Glutamatergic neuron (in vitro differentiated cells): Measurements from ENCODE around the gene TCF3. TPM values are rescaled to one million over a fixed set of nuclear protein-coding genes. Genes with fewer than 3 reads are reported as not detected.

Experiments
- DNase-seq: peaks from one replicate; pipeline ENCODE4 v3.0.0; 2022
- H3K27ac Mint-ChIP-seq: one replicate; pipeline ENCODE4 v1.8.0; 2020; ENCODE audit warnings: mild to moderate bottlenecking, mixed read lengths, inconsistent platforms; ENCODE audit not compliant: unreplicated experiment
- H3K27me3 Mint-ChIP-seq: one replicate; pipeline ENCODE4 v1.8.0; 2020; ENCODE audit warnings: mild to moderate bottlenecking, moderate library complexity, mixed read lengths, inconsistent platforms; ENCODE audit not compliant: unreplicated experiment
- H3K36me3 Mint-ChIP-seq: one replicate; pipeline ENCODE4 v1.8.0; 2020; ENCODE audit warnings: mild to moderate bottlenecking, mixed read lengths, inconsistent platforms; ENCODE audit not compliant: unreplicated experiment
- H3K4me1 Mint-ChIP-seq: one replicate; pipeline ENCODE4 v1.8.0; 2020; ENCODE audit warnings: mild to moderate bottlenecking, low read depth, mixed read lengths, inconsistent platforms; ENCODE audit not compliant: unreplicated experiment
- H3K4me3 Mint-ChIP-seq: one replicate; pipeline ENCODE4 v1.8.0; 2020; ENCODE audit warnings: mild to moderate bottlenecking, mixed read lengths, inconsistent platforms; ENCODE audit not compliant: unreplicated experiment
- H3K9me3 Mint-ChIP-seq: one replicate; pipeline ENCODE4 v1.8.0; 2020; ENCODE audit warnings: mild to moderate bottlenecking, moderate library complexity, mixed read lengths, inconsistent platforms; ENCODE audit not compliant: unreplicated experiment
- CTCF ChIP-seq: fragments of 200-600 bp; sonication (generic); IDR thresholded peaks from one replicate; pipeline ENCODE4 v1.5.0; 2021; ENCODE audit not compliant: partially characterized antibody, unreplicated experiment
- total RNA-seq: library from RNA; stranded (reverse); fragmentation: NEBNext Ultra II Directional; extraction: Animal tissue kit (Norgen Biotek cat#: 25700); gene quantifications from one replicate; pipeline ENCODE4 v1.2.1, GENCODE V29; 2021; ENCODE audit not compliant: unreplicated experiment

Gene TCF3
- total RNA-seq, 1 donor from 2014 or later: 249 TPM

GRCh38 chr19:1584500-1585242, 67.7 kb downstream of the TCF3 start:
- no peak for TF ChIP-seq CTCF
- Mint-ChIP-seq H3K27me3 (no peaks in the 10 kb centered on the region), H3K36me3 (peaks cover 5% of the 10 kb centered on the region), H3K4me3 (no peak overlapping the region), H3K27ac (no peak overlapping the region), H3K4me1 (peaks cover 10% of the 10 kb centered on the region), H3K9me3 (no peaks in the 10 kb centered on the region)
- no peak for DNase-seq

DNA sequence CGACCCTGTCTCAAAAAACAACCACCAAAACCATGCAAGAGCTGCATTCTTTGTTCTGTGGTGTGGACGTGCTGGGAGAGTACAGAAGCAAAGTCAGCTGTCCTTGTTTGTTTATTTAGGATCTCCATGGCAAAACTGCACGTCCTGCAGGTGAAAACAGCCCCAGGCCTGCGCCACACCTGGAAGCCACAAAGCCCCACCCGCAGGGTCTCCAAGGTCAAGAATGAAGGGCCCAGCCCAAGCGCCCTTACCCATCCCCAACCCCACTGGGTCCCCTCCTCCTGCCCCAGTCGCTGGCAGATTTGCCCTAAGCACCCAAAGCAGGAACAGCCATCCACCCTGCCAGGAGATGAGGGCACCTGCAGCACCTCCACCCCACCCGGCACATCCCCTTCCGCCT, 70.2 kb downstream of the TCF3 start:
- no peak overlapping the region for H3K27ac Mint-ChIP-seq
- H3K4me3 Mint-ChIP-seq: no peak overlapping the region
- no peaks in the 10 kb centered on the region for H3K9me3 Mint-ChIP-seq
- no peaks in the 10 kb centered on the region for H3K27me3 Mint-ChIP-seq
- H3K4me1 Mint-ChIP-seq: peaks cover under 1% of the 10 kb centered on the region
- DNase-seq: no peak
- TF ChIP-seq CTCF: no peak
- peaks cover 5% of the 10 kb centered on the region for H3K36me3 Mint-ChIP-seq

DNA sequence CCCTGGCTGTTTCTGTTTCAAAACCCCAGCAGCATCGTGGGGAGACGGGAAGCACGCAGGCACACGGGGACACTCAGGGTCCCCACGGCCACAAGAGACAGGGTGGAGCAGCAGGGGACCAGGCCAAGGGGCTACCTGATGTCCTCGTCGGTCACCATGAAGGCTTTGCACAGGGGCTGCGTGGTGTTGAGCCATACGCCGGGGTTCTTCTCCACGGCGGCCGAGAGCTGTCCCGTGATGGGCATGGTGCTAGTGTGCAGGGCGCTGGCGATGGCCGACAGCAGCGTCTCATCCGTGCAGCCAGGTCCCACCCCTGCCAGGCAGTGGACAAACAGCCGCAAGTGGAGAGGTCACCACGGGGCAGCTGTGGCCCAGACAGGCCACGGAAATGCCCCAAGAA, 71.5 kb downstream of the TCF3 start:
- H3K36me3 Mint-ChIP-seq: peaks cover 2% of the 10 kb centered on the region
- TF ChIP-seq CTCF: no peak

DNA sequence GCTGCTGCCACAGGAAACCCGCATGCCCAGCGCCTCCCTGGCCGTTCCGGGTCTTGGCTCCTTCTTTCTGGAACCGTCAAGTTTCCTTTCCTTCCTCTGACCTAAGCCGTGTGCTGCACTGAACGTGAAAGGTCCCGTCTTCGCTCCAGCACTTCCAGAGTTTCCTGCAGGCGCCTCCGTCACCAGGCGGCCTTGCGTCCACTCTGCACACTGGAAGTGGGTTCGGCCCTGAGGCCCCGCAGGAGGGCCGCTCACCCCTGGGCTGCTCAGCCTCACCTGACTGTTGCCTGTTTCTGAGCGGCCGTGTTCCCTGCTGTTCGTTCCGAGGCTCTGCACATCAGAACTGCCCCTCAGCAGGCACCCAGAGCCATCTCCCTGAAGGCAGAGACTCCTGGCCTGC, 72.0 kb downstream of the TCF3 start:
- no peak overlapping the region for H3K27ac Mint-ChIP-seq
- no peaks in the 10 kb centered on the region for H3K4me1 Mint-ChIP-seq
- DNase-seq: no peak
- H3K27me3 Mint-ChIP-seq: peaks cover 4% of the 10 kb centered on the region
- H3K36me3 Mint-ChIP-seq: no peaks in the 10 kb centered on the region
- no peak for TF ChIP-seq CTCF
- no peaks in the 10 kb centered on the region for H3K9me3 Mint-ChIP-seq
- H3K4me3 Mint-ChIP-seq: no peak overlapping the region

More for the DNA sequence above, 71.5 kb downstream of the TCF3 start:
- H3K9me3 Mint-ChIP-seq: no peaks in the 10 kb centered on the region
- no peaks in the 10 kb centered on the region for H3K4me1 Mint-ChIP-seq
- H3K27me3 Mint-ChIP-seq: peaks cover under 1% of the 10 kb centered on the region
- no peak for DNase-seq
- H3K27ac Mint-ChIP-seq: no peak overlapping the region
- no peak overlapping the region for H3K4me3 Mint-ChIP-seq

DNA sequence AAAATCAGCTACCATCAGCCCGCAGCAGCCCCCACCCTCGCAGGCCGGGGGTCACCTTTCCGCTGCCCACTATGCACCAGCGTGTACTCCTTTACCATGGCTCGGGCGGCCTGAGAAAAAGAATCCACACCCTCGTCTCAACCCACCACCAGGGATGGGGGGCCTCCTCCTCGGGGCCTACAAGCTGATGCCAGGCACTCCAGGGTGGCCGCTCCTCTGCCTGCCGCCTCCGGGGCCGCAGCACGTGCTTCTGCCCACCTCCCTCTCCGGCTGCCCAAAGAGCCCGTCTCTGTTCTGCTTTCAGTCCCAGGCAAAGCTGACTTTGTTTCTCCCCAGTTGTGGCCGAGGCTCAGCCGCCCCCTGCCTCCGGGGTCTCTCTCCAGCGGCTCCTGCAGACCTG, 73.2 kb downstream of the TCF3 start:
- DNase-seq: no peak
- peaks cover 7% of the 10 kb centered on the region for H3K27me3 Mint-ChIP-seq
- no peak for TF ChIP-seq CTCF
- H3K4me3 Mint-ChIP-seq: no peak overlapping the region
- H3K9me3 Mint-ChIP-seq: no peaks in the 10 kb centered on the region
- H3K4me1 Mint-ChIP-seq: no peaks in the 10 kb centered on the region
- no peak overlapping the region for H3K27ac Mint-ChIP-seq
- H3K36me3 Mint-ChIP-seq: no peaks in the 10 kb centered on the region
